Right lobe of liver (tissue), 4 donors: Measurements from ENCODE around the gene FYB1.

Source experiments
- CTCF ChIP-seq, 4 donors: fragments of 200-600 bp in 3 of 4; fragments of 450-650 bp in 1 of 4; IDR thresholded peaks; one replicate each; pipeline versions ENCODE4 v1.5.1 to v1.8.0; 2016 to 2022; ENCODE audit warnings: antibody characterized with exemption in 4 of 4, mild to moderate bottlenecking in 2 of 4
- POLR2A ChIP-seq: fragments of 450-650 bp; IDR thresholded peaks from one replicate; pipeline ENCODE4 v1.6.1; 2017; ENCODE audit warnings: antibody characterized with exemption, mild to moderate bottlenecking
- donor health status: DM: no; HTN: no; CAD: no.
- donor health status: DM: no; HTN: no; CAD: no.
- donor health status: DM: no; HTN: yes; CAD: no.

- no peak for TF ChIP-seq POLR2A
- no peak for TF ChIP-seq CTCF (IDR thresholded peaks at IDR 0.05)
These were observed 78.7 kb downstream of the FYB1 start for GRCh38 chr5:39140558-39141168.
